LNCAP (cell line): ENCODE results near the gene POU2F1.

Source experiments
- CTCF ChIP-seq: fragments of 450-650 bp; IDR thresholded peaks from 2 replicates; pipeline ENCODE4 v1.5.1; 2017; ENCODE audit warnings: mild to moderate bottlenecking

Gene POU2F1

DNA sequence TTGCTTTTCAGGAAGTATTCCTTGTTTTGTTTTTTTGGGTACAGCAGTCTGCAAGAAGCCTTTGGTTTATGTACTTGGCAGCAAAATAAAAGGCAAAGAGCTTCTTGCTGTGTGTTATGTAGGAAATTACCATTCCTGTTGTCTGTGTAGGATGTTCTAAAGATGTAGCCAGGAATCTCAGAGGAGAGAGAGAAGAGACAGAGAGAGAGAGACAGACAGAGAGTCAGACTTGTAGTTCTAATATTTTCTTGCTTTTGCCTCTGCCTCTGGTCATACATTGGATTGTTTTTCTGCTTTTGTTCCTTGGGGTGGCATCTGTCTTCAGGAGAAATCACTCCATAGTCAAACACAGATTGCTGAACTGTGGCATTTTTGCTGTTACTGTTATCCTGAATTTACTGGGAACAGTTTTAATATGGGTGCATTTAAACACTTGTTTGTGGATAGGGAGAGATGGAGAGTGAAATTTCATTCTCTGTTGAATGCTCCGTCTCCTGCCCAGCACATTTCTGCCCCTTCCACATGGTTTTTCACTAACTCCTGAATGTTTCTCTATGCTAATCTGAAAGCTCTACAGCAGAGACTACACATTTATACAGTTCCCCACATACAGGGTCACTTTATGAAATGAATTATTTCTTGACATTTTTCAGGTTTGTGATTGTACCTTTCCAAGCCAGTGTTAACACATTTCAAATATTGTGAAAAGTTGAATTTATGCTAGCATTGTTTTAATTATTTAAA, 49.8 kb downstream of the POU2F1 start:
- no peak for TF ChIP-seq CTCF

GRCh38 chr1:167272369-167272957, 51.8 kb downstream of the POU2F1 start:
- no peak for TF ChIP-seq CTCF

DNA sequence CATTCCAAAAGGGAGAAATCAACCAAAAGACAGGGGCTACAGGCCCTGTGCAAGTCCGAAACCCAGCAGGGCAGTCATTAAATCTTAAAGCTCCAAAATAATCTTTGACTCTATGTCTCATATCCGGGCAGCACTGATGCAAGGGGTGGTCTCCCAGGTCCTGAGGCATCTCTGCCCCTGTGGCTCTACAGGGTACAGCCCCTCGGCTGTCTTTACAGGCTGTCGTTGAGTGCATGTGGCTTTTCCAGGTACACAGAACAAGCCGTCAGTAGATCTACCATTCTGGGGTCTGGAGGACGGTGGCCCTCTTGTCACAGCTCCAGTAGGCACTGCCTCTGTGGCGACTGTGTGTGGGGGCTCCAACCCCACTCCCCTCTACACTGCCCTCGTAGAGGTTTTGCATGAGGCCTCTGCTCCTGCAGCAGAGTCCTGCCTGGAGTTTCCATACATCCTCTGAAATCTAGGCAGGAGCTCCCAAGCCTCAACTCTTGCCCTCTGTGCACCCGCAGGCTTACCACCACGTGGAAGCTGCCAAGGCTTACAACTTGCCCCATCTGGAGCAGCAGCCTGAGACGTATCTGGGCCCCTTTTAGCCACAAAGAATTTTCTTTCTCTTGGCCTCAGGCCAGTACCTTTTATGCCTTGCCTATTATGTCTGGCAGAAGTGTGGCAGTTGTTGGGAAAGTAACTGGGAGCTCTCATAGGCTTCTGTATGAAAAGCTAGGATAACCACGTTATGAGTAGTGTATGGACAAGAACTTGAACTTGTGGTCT, 52.5 kb downstream of the POU2F1 start:
- no peak for TF ChIP-seq CTCF

DNA sequence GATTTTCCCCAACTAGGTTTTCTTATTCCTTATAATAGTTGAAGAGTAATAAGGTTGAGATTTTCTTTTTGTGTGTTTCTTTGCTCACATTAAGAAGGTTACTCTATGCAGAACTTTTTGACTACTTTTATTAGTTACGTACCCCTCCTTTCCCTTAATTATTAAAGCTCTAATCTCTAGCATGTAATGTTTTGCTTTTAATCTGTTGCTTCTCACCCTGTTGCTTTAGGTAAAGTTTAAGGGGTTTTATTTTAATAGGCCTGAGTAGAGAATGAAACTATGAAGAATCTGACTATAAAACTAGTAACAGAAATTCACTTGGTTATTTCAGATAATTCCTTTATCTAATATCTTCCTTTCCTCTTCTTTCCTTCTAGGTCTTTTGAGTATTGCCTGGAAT, 53.4 kb downstream of the POU2F1 start:
- no peak for TF ChIP-seq CTCF

DNA sequence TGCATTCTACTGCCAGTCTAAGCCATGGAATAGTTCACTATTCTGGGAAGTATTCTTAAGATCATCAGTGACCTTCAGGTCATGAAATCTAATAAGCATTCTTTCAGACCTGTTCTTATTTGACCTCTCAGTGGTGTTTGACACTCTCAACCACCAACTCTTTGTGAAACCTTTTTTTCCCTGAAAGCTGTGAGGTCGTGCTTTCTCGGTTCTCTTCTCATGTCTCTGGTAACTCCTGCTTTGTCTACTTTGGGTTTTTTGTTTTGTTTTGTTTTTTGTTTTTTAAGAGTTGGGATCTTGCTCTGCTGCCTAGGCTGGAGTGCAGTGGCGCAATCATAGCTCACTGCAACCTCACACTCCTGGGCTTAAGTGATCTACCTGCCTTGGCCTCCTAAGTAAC, 56.3 kb downstream of the POU2F1 start:
- TF ChIP-seq CTCF = no peak

GRCh38 chr1:167278497-167278896, 57.8 kb downstream of the POU2F1 start:
- TF ChIP-seq CTCF = no peak

GRCh38 chr1:167280912-167281311, 60.2 kb downstream of the POU2F1 start:
- TF ChIP-seq CTCF = no peak
